Testis (tissue), 5 donors: ENCODE measurements around the gene NDE1. TPM values are rescaled to one million over a fixed set of nuclear protein-coding genes. Genes with fewer than 3 reads are reported as not detected.

Experiments
- DNase-seq: peaks from one replicate; pipeline ENCODE4 v3.0.0-alpha.2; 2019
- H3K27ac ChIP-seq, 2 donors: fragments of 200-600 bp; sonication (generic); one replicate each; pipeline ENCODE4 v1.5.1; 2019
- H3K27me3 ChIP-seq: fragments of 200-600 bp; sonication (generic); one replicate; pipeline ENCODE4 v1.5.1; 2019
- H3K36me3 ChIP-seq: fragments of 200-600 bp; sonication (generic); one replicate; pipeline ENCODE4 v1.5.1; 2017; ENCODE audit warnings: low read depth; ENCODE audit errors: missing control alignments
- H3K4me1 ChIP-seq: fragments of 200-600 bp; sonication (generic); one replicate; pipeline ENCODE4 v1.5.1; 2019
- H3K4me3 ChIP-seq, 2 donors: fragments of 200-600 bp; sonication (generic); one replicate each; pipeline ENCODE4 v1.5.1; 2017 to 2019
- H3K9me3 ChIP-seq: fragments of 200-600 bp; sonication (generic); one replicate; pipeline ENCODE4 v1.5.1; 2017
- POLR2A ChIP-seq: fragments of 450-650 bp; IDR thresholded peaks from one replicate; pipeline ENCODE4 v1.6.1; 2017; ENCODE audit warnings: antibody characterized with exemption, mild to moderate bottlenecking, moderate library complexity
- WGBS, 2 donors: methylation state at CpG; one replicate each; pipeline ENCODE4 v1.1.5; 2018; 5-methylcytosine and 5-hydroxymethylcytosine counted together
- intact Hi-C: fragments of 100-400 bp; cut with DNase I; formaldehyde crosslinking; loops from one replicate; pipeline ENCODE4 v1.15.1; 2023; ENCODE audit warnings: low total_unique reads
- long read RNA-seq, 2 donors: transcript quantifications; one replicate each; lab custom pipeline, GENCODE V29; 2026
- polyA plus RNA-seq: library from polyadenylated mRNA; stranded (reverse); fragments of 350-450 nt; fragmentation: Illumina TruSeq; extraction: RNeasy Lipid Tissue Mini Kit (QIAGEN cat#74804); gene quantifications from one replicate; pipeline ENCODE4 v1.2.3, GENCODE V29; 2014; ENCODE audit warnings: low read depth, low replicate concordance; ENCODE audit not compliant: insufficient read depth
- total RNA-seq, 2 donors: library from RNA; depleted of rRNA; stranded (reverse); fragments of >200 nt; gene quantifications; one replicate each; pipeline ENCODE4 v1.2.3, GENCODE V29; 2016
- TF ChIP-seq, protein P1 (sequence below), 3 experiments: fragments of 450-650 bp in 2 of 3; fragments of 200-600 bp in 1 of 3; sonication (generic) in 1 of 3; IDR thresholded peaks; one replicate each; pipeline ENCODE4 v1.5.1; 2016 to 2019; ENCODE audit warnings: antibody characterized with exemption in 3 of 3, mild to moderate bottlenecking in 2 of 3, moderate library complexity in 1 of 3

The NDE1 gene, protein sequence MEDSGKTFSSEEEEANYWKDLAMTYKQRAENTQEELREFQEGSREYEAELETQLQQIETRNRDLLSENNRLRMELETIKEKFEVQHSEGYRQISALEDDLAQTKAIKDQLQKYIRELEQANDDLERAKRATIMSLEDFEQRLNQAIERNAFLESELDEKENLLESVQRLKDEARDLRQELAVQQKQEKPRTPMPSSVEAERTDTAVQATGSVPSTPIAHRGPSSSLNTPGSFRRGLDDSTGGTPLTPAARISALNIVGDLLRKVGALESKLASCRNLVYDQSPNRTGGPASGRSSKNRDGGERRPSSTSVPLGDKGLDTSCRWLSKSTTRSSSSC
- total RNA-seq (10 to 100 TPM; 51.6 to 84.3 TPM), polyA plus RNA-seq (45.2 TPM)
- long read RNA-seq, donor 1, partial matches to known transcripts = 11 of 14 reads
- long read RNA-seq, donor 1, other reads (novel, unspliced or antisense) = 0 of 14 reads
- long read RNA-seq, donor 2, partial matches to known transcripts = 0 of 4 reads
- long read RNA-seq, donor 2, other reads (novel, unspliced or antisense) = 0 of 4 reads

DNA sequence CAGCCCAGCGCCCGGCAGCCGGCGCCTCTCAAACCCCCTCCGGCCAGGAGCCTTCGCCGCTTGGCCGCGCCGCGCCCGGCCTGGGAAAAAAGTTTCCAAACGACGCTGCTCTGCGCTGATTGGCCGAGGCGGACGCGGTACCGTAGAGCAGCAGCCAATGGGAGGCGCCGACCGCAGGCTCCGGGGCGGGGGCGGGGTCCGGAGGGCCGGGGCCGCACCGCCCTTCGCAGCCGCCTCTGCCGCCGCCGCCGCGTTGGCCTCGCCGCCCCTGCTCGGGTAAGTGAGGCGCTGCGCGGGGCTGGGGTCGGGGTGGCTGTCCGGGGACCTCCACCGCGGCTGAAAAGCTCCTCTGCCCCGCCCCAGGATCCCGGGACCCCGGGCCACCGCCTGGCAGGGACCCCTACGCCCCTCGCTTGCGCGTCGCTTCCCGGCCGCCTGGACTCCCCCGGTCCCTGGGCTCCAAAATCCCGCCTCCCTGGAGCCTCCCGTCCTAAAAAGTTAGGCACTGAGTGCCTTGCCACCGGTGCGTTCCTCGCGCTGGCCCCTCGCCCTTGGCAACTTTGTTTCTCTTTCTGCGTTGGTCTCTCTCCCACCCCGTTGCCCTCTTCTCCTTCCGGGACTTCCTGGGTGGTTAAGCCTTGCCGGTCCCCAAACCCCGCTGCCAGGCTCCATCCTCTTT is at the start of gene NDE1:
Gene NDE1, plus strand, starts transcription at position 227 of the 679 bp plus-strand sequence. CDS start 14,534 bp downstream, outside the sequence.
- intact Hi-C loops = no loop called here
- WGBS, 2 donors = 0 to 1% methylated on average over 31 to 68 of the region's 71 CpGs
- no peaks in the 10 kb centered on the region for H3K27me3 ChIP-seq

DNA sequence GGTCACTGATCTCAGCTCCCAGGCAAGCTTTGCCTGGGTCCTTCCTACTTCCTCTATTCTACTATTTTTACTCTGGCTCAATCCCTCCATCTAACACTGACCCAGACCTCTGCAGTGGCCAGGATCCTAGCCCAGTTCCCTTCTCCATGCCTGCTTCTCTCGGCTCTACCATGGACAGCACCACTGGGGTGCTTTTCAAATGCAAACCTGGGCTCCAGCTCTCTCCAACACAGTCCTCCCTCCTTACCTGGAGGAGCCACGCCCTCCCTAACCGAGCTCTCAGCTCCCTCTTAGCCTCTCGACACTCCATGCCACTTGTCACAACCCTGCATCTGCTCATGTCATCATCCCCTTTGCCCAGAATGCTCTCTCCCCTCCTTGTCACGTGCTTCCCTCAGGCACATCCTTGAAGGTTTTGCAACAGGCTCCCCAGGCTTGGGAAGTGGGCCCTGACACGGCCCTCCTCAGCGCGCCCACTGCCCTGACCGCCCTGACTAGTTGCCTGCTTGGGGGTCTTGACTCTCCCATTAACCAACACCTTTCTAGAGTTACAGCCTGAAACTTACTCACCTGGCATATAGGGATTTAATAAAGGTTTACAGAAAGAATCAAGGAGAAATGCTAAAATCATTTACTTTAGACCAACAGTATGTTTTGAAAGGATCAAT is 48.7 kb upstream of the NDE1 start:
- Histone ChIP-seq H3K9me3 (no peaks in the 10 kb centered on the region), H3K36me3 (no peaks in the 10 kb centered on the region), H3K27ac (no peak overlapping the region), H3K4me1 (peaks cover 3% of the 10 kb centered on the region), H3K4me3 (no peak overlapping the region), H3K27me3 (no peaks in the 10 kb centered on the region)
- no peak for DNase-seq
- TF ChIP-seq, protein P1, sequence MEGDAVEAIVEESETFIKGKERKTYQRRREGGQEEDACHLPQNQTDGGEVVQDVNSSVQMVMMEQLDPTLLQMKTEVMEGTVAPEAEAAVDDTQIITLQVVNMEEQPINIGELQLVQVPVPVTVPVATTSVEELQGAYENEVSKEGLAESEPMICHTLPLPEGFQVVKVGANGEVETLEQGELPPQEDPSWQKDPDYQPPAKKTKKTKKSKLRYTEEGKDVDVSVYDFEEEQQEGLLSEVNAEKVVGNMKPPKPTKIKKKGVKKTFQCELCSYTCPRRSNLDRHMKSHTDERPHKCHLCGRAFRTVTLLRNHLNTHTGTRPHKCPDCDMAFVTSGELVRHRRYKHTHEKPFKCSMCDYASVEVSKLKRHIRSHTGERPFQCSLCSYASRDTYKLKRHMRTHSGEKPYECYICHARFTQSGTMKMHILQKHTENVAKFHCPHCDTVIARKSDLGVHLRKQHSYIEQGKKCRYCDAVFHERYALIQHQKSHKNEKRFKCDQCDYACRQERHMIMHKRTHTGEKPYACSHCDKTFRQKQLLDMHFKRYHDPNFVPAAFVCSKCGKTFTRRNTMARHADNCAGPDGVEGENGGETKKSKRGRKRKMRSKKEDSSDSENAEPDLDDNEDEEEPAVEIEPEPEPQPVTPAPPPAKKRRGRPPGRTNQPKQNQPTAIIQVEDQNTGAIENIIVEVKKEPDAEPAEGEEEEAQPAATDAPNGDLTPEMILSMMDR (IDR thresholded peaks at IDR 0.05) = no peak
- no peak for TF ChIP-seq POLR2A
- WGBS, 2 donors = 85 to 89% methylated on average over 9 of the region's 9 CpGs
- intact Hi-C loops = no loop called here

More for the DNA sequence above, at the start of gene NDE1:
- peak; percentile 96 for DNase-seq
- Histone ChIP-seq H3K4me3 (peak within 1 kb of the TSS; percentile 92 to 95), H3K9me3 (no peaks in the 10 kb centered on the region), H3K4me1 (peaks cover 15% of the 10 kb centered on the region), H3K27ac (peak within 1 kb of the TSS; percentile 90 to 93), H3K36me3 (no peaks in the 10 kb centered on the region)
- TF ChIP-seq, protein P1 (IDR thresholded peaks at IDR 0.05) = no peak
- TF ChIP-seq POLR2A = no peak

DNA sequence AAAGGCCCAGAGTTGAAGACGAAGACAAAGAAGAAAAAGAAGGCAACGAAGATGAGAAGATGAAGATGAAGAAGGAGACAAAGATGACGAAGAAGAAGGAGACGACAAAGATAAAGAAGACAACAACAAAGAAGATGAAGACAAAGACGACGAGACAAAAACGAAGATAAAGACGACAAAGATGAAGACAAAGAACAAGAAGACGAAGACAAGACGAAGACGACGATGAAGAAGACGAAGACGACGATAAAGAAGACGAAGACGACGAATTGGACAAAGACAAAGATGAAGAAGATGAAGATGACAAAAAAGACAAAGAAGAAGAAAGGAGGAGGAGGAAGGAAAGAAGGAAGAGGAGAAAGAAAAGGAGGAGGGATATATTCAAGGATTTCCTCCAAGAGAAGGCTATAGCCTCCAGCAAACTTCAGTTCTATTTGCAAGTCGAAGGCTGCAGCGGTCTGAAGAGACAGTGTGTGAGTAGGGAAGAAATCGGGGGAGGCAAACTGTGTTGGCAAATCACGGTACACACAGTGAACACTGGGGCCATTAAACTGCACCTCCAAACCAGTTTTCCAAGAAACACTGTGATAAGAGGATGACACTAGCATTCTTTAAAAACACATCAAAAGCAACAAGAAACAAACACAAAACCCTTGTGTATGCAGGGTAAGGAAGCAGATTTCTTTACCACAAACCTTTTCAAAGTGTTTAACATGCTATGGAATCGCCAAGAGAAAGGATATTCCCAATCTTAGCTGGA is 47.6 kb upstream of the NDE1 start:
- TF ChIP-seq POLR2A = no peak
- TF ChIP-seq, protein P1 (IDR thresholded peaks at IDR 0.05) = no peak
- Histone ChIP-seq H3K4me3 (no peak overlapping the region), H3K27me3 (no peaks in the 10 kb centered on the region), H3K9me3 (no peaks in the 10 kb centered on the region), H3K27ac (no peak overlapping the region), H3K36me3 (no peaks in the 10 kb centered on the region), H3K4me1 (peaks cover 4% of the 10 kb centered on the region)
- 91 to 94% methylated on average over 23 of the region's 23 CpGs for WGBS, 2 donors
- DNase-seq = no peak
- intact Hi-C loops = no loop called here
